ENCODE results near the gene MEF2D. TPM values are rescaled to one million over a fixed set of nuclear protein-coding genes. Genes with fewer than 3 reads are reported as not detected.

The MEF2D gene
- total RNA-seq, 3 donors from 2014 or later = 56.8 to 103 (median 61.9) TPM

DNA sequence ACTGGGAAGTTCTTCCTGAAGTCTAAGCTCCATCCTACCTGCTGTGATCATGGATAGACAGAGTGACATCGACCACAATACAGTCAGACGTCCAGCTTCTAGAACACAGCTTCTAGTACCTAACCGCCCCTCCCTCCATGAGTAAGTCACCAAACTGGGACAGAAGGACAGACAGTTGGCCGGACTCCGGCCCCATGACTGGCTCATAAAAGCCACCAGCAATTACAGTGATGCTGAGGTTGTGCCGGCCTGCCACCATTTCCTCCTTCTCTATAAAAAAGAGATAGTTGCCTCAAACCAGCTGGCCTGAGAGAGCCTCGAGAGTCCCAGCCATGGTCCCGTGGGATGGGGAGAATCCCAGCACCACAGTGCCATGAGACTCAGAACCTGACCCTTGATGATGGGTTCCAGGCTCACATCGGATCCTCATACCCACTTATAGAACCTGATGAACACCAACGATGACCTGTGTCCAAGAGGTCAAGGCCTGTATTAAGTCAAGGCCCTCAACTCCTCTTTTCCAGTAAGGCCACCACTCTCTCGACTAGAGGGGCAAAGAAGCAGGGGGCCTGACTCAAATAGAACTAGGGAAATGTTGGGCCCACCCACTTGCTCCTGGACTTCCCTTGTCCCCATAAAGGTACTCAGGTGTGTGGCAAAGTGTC is 3.4 kb downstream of the MEF2D start:
- peaks cover 3% of the 10 kb centered on the region for H3K36me3 ChIP-seq (ENCODE audit: low read depth)
- peaks cover 66% of the 10 kb centered on the region for H3K4me1 ChIP-seq (ENCODE audit: low read depth)
- no peak overlapping the region for H3K4me3 ChIP-seq
- peak; percentile 22 for ATAC-seq
- intact Hi-C loops (cut with DNase I, micrococcal nuclease) = loop anchor here in 1 of 2 donors (5.0 kb wide), 1 partner anchor 35 kb away; no protein-coding TSS in a partner anchor
- H3K9me3 ChIP-seq = no peaks in the 10 kb centered on the region
- peak; percentile 69 to 77 (median 71) for DNase-seq
- TF ChIP-seq CTCF (IDR thresholded peaks at IDR 0.05) = no peak

DNA sequence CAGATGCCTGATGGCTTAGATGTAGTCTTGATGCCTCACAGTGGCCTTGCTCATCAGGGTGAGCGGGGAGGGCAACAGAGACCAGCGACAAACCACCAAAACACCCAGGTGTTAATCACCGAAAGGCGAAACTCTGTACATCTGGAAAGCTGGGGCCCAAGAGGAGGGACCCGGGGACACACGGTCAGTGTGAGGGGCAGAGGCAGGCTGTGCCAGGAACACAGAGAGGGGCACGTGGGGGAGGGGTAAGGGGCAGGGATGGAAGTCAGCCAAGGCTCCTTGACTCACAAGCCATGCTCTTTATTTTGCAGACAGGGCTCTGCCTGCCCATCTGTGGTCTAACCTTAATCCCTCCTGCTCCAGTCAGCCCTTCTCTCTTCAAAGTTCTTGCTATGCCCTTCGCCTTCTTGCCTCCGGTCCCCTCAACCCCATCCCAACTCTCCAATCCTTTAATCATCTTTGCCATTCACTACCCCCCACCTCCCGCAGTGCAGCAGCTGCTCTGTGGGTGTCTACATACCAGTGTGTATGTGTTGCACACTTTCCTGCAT is 4.3 kb downstream of the MEF2D start:
- Histone ChIP-seq H3K36me3 (ENCODE audit: low read depth) (peaks cover 3% of the 10 kb centered on the region), H3K4me3 (no peak overlapping the region), H3K4me1 (ENCODE audit: low read depth) (peaks cover 71% of the 10 kb centered on the region), H3K9me3 (no peaks in the 10 kb centered on the region)
- DNase-seq = peak; percentile 57 to 63 (median 61)
- no peak for TF ChIP-seq CTCF (IDR thresholded peaks at IDR 0.05)
- no peak for ATAC-seq
- intact Hi-C loops (cut with DNase I, micrococcal nuclease) = loop anchor here in 1 of 2 donors (5.0 kb wide), 1 partner anchor 34 kb away; no protein-coding TSS in a partner anchor

DNA sequence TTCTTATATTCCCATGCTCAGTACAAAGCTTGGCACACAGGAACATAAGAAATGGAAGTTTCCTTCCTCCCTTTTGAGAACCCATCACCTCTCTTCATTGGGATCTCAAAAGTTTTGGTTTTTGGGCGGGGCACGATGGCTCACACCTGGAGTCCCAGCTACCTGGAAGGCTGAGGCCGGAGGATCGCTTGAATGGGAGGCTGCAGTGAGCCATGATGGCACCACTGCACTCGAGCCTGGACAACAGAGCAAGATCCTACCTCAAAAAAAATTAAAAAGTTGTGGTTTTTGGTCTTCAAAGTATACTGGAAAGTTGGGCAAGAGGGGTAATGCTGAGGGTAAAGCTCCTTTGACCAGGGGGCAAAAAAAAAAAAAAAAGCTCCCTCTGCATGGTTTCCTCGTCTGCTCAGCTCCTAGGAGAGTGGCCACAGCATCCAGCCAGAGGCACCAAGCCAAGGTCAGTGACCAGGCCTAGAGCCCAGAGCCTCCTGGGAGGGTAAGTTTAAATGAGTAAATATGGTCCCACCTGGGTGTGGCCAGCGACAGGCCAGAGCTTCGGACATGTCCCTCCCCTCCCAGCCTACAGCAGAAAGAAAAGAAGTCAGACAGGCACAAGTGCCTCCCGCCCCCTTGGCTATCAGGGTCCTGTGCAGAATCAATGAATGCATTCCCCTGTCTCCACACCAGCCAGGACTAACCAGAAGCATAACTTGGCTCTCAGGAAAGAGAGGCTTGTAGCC is 5.0 kb downstream of the MEF2D start:
- no peak for ATAC-seq
- no peaks in the 10 kb centered on the region for H3K9me3 ChIP-seq
- no peak overlapping the region for H3K4me3 ChIP-seq

GRCh38 chr1:156494309-156494895 is 6.2 kb downstream of the MEF2D start:
- intact Hi-C loops (cut with DNase I, micrococcal nuclease) = no loop called here
- Histone ChIP-seq H3K36me3 (ENCODE audit: low read depth) (no peaks in the 10 kb centered on the region), H3K4me1 (ENCODE audit: low read depth) (peaks cover 90% of the 10 kb centered on the region), H3K4me3 (no peak overlapping the region), H3K9me3 (no peaks in the 10 kb centered on the region)
- peak in 2 of 3 donors; percentile 16 to 38 for DNase-seq
- no peak for ATAC-seq
- no peak for TF ChIP-seq CTCF (IDR thresholded peaks at IDR 0.05)

More for the DNA sequence above, 5.0 kb downstream of the MEF2D start:
- peaks cover under 1% of the 10 kb centered on the region for H3K36me3 ChIP-seq (ENCODE audit: low read depth)
- H3K4me1 ChIP-seq (ENCODE audit: low read depth) = peaks cover 78% of the 10 kb centered on the region
- intact Hi-C loops (cut with DNase I, micrococcal nuclease) = loop anchor here in 1 of 2 donors (5.0 kb wide), 1 partner anchor 33 kb away; no protein-coding TSS in a partner anchor
- peak; percentile 50 to 58 (median 55) for DNase-seq
- TF ChIP-seq CTCF (IDR thresholded peaks at IDR 0.05) = no peak

GRCh38 chr1:156493742-156494141 is 6.8 kb downstream of the MEF2D start:
- DNase-seq (peak in 2 of 3 donors; percentile 23 to 40), ATAC-seq (no peak)
- H3K36me3 ChIP-seq (ENCODE audit: low read depth) = no peaks in the 10 kb centered on the region
- H3K9me3 ChIP-seq = no peaks in the 10 kb centered on the region
- intact Hi-C loops (cut with DNase I, micrococcal nuclease) = no loop called here
- H3K4me1 ChIP-seq (ENCODE audit: low read depth) = peaks cover 95% of the 10 kb centered on the region
- no peak overlapping the region for H3K4me3 ChIP-seq
- TF ChIP-seq CTCF (IDR thresholded peaks at IDR 0.05) = no peak
